H1 (cell line): ENCODE measurements around the gene APOL4.

Experiments used
- POLR2AphosphoS5 ChIP-seq: IDR thresholded peaks from 2 replicates; pipeline ENCODE4 v1.6.1; 2011; ENCODE audit warnings: low read depth, low read length
- YY1 ChIP-seq: IDR thresholded peaks from 2 replicates; pipeline ENCODE4 v1.6.1; 2011; ENCODE audit warnings: low read depth, mild to moderate bottlenecking, low read length
- TF ChIP-seq, protein P1 (sequence below), 3 experiments: IDR thresholded peaks; 1 replicate in 2 of 3; 2 replicates in 1 of 3; pipeline versions ENCODE4 v1.5.1 to v1.6.1; 2011; ENCODE audit warnings: low read length in 3 of 3, mild to moderate bottlenecking in 3 of 3, inconsistent platforms in 2 of 3, low read depth in 1 of 3, moderate library complexity in 1 of 3; ENCODE audit not compliant: insufficient read depth in 1 of 3; ENCODE audit errors: control extremely low read depth in 1 of 3

DNA sequence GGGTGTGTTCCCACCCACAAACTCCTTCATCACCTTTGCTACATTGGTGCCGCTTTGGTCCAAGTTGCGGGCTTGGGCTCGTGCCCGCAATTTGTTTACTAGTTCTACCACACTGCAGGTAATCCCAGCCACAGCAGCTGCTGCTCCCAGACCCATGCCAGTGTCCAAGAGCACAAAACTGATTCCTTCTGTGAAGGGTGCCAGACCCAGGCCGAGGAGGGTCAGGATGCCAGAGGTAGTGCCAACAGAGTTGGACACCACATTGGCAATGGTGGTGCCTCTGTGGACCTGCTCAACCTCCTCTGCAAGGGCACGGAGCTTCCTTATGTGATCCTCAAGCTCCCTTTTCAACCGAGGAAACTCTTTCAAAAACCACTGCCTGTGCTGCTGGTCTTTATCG is 26.2 kb upstream of the APOL4 start:
- TF ChIP-seq POLR2AphosphoS5 (no peak), YY1 (no peak)
- TF ChIP-seq, protein P1, sequence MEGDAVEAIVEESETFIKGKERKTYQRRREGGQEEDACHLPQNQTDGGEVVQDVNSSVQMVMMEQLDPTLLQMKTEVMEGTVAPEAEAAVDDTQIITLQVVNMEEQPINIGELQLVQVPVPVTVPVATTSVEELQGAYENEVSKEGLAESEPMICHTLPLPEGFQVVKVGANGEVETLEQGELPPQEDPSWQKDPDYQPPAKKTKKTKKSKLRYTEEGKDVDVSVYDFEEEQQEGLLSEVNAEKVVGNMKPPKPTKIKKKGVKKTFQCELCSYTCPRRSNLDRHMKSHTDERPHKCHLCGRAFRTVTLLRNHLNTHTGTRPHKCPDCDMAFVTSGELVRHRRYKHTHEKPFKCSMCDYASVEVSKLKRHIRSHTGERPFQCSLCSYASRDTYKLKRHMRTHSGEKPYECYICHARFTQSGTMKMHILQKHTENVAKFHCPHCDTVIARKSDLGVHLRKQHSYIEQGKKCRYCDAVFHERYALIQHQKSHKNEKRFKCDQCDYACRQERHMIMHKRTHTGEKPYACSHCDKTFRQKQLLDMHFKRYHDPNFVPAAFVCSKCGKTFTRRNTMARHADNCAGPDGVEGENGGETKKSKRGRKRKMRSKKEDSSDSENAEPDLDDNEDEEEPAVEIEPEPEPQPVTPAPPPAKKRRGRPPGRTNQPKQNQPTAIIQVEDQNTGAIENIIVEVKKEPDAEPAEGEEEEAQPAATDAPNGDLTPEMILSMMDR (IDR thresholded peaks at IDR 0.05; ENCODE audit: control extremely low read depth in 1 of 3, insufficient read depth in 1 of 3, low read depth in 1 of 3, low read length in 3 of 3) = no peak
